ENCODE measurements around the gene METTL5.

GRCh38 chr2:169838743-169839489 lies 14.2 kb upstream of the METTL5 start:
- TF ChIP-seq CTCF (IDR thresholded peaks at IDR 0.05; ENCODE audit: borderline replicate concordance, extremely low read depth, low read length, poor library complexity, severe bottlenecking) (no peak), EZH2 (IDR thresholded peaks at IDR 0.05; ENCODE audit: borderline replicate concordance, low read depth, low read length, severe bottlenecking) (no peak)

Measured in DND-41 (cell line).